Effector CD4-positive, alpha-beta T cell (primary cell): ENCODE measurements around the gene STXBP5.
"Not testable (repeated sequence)": the region's sequence is repeated elsewhere in the genome, so short reads cannot be mapped to it uniquely, and the experiment has no call there.

ENCODE experiments used
- DNase-seq: peaks from one replicate; pipeline ENCODE4 v3.0.0-alpha.2; 2020

STXBP5 gene

GRCh38 chr6:147251072-147251471 lies 46.9 kb downstream of the STXBP5 start:
- no peak for DNase-seq

DNA sequence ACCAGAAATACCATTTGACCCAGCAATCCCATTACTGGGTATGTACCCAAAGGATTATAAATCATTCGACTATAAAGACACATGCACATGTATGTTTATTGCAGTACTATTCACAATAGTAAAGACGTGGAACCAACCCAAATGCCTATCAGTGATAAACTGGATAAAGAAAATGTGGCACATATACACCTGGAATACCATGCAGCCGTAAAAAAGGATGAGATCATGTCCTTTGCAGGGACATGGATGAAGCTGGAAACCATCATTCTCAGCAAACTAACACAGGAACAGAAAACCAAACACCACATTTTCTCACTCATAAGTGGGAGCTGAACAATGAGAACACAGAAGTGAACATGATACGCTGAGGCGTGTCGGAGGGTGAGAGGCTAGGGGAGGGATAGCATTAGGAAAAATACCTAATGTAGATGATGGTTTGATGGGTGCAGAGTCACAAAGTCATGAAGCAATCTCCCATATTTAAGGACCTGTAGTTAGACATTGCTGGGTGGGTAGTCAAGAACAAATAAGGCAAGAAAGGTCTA lies 50.8 kb downstream of the STXBP5 start:
- DNase-seq: not testable (repeated sequence)

- no peak for DNase-seq
Measured at GRCh38 chr6:147255948-147256674, 51.9 kb downstream of the STXBP5 start.

DNA sequence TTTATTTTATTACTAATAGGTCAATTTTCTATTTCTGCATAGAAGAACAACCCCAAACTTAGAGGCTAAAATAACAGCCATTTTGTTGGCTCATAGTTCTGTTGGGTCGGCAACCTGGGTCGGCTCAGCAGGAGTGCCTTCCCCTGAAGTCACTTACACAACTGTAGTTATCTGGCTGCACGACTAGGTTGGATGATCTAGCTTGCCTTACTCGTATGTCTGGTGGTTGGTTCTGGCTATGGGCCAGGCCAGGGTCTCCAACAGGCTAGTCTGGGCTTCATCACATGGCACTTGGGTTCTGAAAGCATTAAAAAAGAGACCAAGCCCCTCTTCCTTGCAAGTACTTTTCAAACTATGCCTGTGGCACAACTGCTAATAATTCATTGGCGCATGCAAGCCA lies 53.5 kb downstream of the STXBP5 start:
- no peak for DNase-seq

GRCh38 chr6:147260091-147260490 lies 55.9 kb downstream of the STXBP5 start:
- DNase-seq: no peak

GRCh38 chr6:147262946-147263345 lies 58.7 kb downstream of the STXBP5 start:
- DNase-seq: no peak

GRCh38 chr6:147266821-147267220 lies 62.6 kb downstream of the STXBP5 start:
- no peak for DNase-seq

DNA sequence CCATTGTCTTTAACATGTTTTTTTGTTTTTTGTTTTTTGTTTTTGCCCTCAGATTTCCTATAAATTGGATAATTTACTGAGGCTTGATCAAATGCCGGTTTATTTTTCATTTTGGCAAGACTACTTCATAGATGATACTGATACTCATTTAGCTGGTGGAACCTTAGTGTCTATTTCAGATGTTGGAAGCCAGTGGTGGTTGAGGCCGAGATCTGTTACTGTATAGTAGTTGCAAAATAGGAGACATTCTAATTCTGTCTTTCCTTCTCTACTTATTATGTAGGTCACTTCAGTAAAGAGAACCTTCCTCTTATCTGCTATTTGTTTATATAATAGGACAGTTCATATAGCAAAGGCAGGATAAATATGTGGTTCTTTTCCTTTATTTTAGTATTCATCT lies 63.4 kb downstream of the STXBP5 start:
- no peak for DNase-seq

DNA sequence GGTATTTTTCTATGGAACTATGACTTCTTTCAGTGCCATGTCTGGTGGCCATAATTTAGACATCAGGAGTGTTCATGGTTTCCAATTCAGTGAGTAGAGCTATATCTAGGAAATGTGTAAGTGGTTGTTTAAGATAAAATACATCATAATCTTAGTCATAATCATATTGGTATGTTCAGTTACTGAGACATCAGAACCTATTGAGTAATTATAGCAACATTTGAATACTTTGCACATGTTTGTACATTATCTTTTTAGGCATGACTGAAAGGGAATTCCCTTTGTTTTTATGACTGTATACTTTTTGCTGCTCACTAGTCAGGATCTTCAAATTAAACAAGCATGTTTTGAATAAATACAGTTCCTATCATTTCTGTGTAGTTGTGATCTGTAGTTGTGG lies 64.0 kb downstream of the STXBP5 start:
- no peak for DNase-seq

- DNase-seq: no peak
Measured at GRCh38 chr6:147274012-147274411, 69.8 kb downstream of the STXBP5 start.

- DNase-seq: no peak
Measured at GRCh38 chr6:147274776-147275175, 70.6 kb downstream of the STXBP5 start.

- no peak for DNase-seq
Measured at GRCh38 chr6:147278891-147279290, 74.7 kb downstream of the STXBP5 start.

DNA sequence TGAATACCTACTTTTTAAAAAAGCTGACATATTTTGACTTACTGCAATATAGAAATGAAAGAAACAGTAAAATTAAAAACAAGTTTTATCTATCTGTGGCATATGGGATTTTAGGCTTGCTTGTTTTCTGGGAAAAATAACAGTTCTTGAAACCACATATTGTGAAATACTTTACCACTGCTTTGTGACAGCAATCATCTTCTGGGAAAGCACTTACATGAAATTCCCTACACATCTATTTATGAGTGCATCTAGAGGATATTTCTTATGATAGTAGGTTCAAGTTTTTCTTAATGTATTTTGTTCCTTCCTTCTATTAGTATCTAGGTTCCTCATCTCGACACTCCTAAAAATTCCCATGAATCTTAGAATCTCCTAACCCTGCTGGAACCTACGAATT lies 75.2 kb downstream of the STXBP5 start:
- no peak for DNase-seq

GRCh38 chr6:147281895-147282565 lies 77.8 kb downstream of the STXBP5 start:
- DNase-seq: no peak

DNA sequence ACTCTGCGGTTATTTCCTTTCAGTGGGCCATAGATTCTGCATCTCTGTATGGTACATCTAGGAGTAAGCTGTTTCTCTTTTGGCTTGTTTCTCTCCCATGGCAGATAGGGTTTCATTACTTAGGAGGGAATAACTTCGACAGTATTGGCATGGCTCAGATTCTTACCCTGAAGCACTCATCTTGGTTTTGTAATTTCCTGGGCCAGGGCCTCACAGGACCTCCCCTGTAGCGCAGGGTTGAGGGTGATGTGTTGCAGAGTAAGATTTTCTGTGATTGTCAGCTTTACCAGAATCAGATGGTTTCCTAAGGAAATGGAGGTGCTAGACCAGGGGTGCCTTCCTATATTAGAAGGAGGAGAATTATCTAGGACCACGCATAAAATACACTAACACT lies 78.3 kb downstream of the STXBP5 start:
- no peak for DNase-seq

DNA sequence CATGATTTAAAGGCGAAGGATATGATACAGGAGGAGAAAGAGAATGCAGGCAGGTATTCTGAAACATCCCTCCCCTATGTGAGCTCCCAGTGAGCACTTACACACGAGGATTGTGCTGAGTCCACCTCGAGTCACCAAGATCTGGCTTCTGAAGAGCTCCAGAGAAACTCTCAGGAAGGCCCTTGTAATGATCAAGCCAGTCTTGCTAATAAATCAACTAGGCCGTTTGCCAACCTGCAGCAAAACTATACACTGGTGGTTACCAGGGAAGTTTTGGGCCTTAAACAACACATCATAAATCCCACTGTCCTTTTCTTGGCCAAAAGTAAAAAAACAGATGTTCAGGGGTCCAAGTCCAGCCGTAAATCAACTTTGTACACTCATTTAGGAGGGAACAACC lies 79.2 kb downstream of the STXBP5 start:
- DNase-seq: no peak

DNA sequence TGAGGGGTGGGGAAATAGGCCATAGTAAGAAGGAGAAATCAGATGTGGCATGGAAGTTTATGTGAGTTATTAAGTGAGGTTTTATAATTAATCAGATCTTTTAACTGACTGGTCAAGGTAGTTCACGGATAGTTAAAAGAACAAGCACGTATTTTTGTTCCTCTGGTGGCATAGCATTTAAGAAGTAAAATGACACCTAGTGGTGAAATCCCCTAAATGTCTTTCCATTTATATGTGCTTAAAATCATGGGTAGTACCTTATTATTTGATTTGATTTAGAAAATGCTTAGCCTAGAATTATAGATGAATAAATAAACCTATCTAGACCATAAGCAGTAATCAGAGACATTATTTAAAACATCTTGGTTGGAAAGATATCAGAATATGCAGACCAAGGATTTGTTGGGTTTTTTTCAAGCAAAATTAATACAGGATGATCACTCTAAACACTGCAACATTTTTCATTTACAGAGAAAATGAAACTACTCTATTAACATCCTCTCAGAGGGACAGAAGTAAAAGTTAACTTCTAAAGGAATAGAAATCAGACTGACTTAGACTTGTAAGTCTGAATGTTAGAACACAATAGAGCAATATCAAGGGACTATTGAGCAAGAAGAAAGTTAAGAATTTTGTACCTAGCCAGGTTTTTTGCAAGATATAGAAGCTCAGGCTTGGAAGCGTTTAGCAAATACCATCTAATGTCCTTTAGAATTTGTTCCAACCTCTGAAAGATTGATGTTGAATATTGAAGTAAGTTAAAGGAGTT lies 81.1 kb downstream of the STXBP5 start:
- no peak for DNase-seq

- DNase-seq: no peak
Measured at GRCh38 chr6:147287869-147288271, 83.7 kb downstream of the STXBP5 start.

DNA sequence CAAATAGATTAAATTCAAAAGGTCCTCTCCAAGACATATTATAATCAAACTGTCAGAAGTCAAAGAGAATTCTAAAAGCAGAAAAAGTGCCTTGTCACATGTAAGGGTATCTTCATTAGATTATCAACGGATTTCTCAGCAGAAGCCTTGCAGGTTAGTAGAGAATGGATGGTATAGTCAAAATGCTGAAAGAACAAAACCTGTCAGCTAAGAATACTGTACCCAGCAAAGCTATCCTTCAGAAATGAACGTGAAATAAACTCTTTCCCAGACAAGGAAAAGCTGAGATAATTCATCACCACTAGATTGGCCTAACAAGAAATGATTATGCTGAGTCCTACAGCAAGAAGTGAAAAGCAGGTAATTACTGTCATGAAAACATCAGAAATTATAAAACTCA lies 92.9 kb downstream of the STXBP5 start:
- no peak for DNase-seq

- no peak for DNase-seq
Measured at GRCh38 chr6:147297663-147298316, 93.6 kb downstream of the STXBP5 start.

DNA sequence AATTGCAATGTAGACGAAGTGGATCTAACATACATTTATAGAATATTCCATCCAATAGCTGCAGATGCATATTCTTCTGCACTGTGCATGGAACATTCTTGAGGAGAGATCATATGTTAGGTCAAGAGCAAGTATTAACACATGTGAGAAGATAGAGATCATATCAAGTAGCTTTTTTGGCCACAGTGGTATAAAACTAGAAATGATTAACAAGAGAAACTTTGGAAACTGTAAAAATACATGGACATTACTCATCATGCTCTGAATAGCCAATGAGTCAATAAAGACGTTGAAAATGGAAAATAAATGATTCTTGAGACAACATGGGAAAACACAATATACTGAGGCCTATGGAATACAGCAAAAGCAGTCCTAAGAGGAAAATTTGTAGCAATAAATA lies 94.2 kb downstream of the STXBP5 start:
- no peak for DNase-seq

DNA sequence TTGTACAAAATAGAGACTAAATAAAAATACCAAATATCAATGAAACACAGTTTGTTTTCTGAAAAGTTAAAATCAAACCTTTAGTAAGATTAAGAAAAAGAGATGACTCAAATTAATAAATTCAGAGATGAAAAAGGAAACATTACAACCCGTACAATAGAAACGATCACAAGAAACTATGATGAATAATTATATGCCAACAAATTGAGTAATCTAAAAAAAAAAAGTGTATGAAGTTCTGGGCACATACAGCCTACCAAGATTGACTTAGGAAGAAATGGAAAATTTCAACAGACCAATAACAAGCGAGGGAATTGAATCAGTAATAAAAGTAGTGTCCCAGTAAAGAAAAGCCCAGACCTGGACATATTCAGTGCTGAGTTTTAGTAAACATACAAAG lies 94.8 kb downstream of the STXBP5 start:
- no peak for DNase-seq

DNA sequence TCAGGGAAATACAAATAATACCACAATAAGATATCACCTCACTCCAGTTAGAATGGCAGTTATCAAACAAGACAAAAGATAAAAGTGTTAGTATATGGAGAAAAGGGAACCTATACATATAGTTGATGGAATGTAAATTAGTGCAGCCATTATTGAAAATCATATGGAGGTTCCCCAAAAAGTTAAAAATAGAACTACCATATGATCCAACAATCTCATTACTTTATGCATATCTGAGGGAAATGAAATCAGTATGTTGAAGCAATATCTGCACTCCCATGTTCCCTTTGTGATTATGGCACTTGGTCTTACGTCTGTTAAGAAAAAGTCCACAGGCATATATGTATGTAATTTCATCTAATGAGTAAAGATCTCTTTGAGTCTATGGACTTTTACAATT lies 96.9 kb downstream of the STXBP5 start:
- DNase-seq: no peak
